Measurements from ENCODE around the gene CFAP61.

CFAP61 gene

DNA sequence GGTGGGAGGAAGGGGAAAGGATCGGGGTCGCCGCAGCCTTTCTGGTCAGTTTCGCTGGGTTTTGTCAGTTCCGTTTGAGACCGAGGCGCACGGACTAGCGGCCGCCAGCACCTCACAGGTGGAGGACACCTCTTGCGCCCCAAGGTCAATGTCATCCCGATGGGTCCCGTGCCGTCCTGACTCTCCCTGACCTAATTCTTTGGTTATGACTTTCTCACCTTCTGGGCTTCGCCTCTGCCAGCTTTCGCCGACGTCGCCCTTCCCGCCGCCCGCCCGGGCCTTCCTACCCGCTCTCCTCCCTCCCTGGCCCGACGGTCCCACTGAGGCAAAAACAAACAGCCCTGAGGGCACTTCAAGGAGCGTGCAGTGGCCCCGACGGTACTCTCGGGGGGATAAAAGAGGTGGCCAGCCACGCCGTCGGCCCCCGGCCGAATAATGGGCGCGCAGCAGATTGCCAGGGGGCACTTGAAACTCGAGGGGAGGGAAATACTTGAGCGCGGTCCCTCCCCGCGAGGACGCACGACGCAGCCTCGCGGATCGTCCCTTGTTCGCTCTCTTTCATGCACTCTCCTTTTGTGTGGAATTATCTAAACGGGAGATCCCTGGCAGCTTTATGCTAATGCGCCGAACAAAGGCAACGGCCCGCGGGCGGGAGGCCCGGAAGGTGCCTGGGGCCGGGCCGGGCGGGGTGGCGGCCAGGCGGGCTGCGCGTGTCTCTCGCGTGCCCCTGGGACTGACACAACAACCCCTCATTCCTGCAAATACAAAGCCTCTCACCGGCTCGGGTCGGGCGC lies 311.7 kb downstream of the CFAP61 start:
- peak; percentile 90 for DNase-seq (ENCODE audit: low read depth, low spot score)

DNA sequence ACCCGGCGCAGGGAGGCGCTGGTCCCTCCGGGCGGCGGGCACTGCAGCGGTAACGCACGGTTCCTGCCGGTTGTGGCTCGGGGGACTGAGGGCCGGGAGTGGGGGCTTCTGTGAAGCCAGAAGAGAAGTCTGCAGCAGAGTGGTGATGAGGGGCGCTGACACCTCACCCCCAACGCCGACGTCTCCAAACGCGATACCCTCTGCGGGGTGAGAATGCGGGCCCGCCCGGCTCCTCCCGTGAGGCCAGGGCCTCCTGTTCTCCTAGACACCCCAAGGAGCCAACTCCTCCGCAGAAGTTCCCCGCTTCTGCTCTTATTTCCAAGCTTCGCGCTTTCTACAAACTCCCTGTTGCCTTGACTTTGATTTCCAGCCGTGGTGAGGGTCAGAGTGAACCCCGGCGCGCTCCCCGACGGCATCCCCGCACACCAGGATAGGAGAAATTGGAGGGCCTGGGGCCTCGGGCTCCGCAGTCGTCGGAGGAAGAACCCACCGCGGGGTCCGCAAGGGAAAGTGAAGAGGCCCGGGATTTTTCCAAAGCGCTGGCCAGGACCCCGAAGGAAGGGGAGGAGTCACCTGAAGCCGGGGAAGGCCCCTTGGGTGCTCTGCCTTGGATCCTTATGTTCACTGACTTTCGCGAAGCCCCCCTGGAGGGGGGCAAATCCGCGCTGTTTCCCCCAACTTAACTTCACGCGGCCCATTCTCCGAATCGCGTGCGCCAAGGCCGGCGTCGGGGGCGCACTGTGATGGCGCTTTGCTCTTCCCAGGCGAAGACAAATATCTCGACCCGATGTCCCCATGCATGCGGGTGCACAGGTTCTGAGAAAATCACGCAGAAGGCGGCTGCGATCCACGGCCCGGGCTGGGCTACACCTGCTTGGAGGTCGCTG lies 312.5 kb downstream of the CFAP61 start:
- no peak for DNase-seq (ENCODE audit: low read depth, low spot score)

DNA sequence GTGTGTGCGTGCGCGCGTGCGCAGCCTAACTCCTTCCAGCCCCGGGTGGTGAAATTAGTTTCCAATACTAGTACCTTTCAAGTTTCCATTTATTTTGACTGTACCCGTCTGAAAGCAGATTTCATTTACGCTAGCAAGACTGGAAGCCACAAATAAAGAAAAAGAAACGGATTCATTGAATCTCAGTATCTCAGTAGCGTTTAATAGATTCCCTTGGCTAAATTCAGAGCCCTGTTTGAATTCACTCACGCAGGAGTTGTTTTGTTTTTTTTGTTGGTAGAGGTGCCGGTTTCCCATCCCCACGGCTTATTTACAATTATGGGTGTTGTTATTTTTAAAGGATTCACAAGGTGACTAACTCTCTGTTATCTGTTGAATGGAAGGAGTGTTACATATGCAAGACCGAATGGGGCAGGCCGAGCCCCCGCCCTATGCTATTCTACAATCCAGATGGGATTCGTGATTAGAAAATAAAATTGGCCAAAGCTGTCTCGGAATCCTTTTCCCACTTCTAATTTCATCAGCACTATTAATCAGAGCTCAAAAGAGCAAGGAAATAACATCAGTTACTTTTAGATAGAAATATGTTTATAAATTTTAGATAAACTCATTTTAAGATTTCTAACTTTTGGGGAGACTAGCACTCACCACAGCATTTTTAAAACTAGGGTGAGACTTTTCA lies 313.3 kb downstream of the CFAP61 start:
- DNase-seq (ENCODE audit: low read depth, low spot score) = no peak

DNA sequence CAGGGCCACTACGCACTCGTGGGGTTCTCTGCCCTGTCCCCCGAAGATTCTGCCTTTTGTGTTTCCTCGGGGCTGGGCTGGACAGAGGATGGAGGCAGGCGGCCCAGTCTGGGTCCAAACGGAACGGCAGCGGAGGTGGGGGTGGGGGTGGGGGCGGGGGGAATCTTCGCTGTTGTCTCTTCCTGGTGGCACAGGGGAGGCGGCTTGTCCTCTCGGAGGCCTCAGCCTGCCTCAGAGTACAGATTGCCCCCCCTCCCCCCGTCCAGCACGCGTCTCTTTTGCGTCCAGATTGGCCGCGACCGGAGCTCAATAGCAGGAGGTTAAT lies 314.2 kb downstream of the CFAP61 start:
- no peak for DNase-seq (ENCODE audit: low read depth, low spot score)

DNA sequence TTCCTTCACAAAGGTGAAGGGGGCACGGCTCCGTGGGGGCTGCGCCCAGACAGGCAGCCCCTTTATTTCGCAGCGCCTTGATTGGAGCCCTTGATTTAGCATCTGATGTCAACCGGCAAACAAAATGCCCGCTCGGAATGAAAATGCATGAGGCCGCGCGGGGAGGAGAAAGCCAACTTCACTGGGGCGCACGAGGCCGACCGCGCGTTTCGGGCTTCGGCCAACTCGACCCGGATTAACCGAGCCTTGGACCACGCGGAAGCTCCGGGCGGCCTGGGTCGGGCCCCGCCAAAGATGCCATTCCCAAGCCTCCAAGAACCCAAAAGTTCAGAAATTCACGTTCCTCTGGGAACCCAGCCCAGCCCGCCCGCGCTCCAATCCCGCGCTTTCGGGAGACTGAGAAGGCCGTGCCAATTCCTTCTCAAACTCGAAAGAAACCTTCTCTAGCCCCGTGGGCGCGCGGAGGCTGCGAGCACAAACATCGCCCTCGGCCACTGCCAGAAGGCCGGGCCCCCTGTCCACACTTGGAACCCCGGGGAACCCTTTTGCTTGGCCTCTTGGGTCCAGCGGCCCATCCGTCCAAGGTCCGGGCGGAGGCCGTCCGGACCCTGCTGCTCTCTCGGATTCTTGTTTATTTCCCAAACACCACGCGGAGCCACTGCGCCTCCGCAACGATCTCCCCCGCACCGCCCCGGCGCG lies 314.7 kb downstream of the CFAP61 start:
- peak; percentile 66 for DNase-seq (ENCODE audit: low read depth, low spot score)

DNA sequence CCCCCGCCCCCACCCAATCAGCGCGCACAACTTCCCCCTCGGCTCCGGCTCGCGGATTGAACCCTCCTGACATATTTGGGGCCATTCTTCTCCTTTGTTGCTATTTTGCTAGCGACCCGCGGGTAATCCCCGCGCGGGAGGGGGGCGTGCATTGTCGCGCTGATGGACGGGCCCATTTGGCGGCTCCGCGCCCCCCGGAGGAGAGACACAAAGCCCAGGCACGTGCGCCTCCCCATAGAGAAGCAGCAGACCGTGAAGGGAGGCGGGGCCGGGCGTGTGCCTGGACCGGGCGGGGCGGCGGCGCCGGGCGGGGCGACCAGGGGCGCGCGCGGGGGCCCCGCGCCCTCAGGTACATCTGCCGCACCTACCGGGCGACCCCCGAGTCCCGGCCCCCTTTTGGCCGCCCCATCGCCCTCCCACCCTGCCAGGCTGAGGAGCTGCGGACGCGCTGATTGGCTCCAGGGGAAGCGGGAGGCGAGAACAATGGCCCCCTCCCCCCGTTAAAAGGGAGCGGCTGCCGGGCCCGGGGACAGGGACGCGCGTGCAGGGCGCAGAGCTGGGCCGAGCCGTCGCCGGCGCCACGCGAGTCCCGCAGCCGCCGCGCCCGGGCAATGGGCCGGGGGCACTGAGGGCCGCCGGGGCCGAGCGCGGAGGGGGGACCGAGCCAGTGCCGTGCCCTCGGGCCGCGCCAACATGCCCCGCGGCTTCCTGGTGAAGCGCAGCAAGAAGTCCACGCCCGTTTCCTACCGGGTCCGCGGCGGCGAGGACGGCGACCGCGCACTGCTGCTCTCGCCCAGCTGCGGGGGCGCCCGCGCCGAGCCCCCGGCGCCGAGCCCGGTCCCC lies 315.5 kb downstream of the CFAP61 start, which contains the start of gene INSM1:
Gene INSM1 (plus strand): TSS at position 530 of the 843 bp plus-strand sequence. CDS start 164 bp downstream, at position 694.
- DNase-seq (ENCODE audit: low read depth, low spot score) = peak; percentile 49

DNA sequence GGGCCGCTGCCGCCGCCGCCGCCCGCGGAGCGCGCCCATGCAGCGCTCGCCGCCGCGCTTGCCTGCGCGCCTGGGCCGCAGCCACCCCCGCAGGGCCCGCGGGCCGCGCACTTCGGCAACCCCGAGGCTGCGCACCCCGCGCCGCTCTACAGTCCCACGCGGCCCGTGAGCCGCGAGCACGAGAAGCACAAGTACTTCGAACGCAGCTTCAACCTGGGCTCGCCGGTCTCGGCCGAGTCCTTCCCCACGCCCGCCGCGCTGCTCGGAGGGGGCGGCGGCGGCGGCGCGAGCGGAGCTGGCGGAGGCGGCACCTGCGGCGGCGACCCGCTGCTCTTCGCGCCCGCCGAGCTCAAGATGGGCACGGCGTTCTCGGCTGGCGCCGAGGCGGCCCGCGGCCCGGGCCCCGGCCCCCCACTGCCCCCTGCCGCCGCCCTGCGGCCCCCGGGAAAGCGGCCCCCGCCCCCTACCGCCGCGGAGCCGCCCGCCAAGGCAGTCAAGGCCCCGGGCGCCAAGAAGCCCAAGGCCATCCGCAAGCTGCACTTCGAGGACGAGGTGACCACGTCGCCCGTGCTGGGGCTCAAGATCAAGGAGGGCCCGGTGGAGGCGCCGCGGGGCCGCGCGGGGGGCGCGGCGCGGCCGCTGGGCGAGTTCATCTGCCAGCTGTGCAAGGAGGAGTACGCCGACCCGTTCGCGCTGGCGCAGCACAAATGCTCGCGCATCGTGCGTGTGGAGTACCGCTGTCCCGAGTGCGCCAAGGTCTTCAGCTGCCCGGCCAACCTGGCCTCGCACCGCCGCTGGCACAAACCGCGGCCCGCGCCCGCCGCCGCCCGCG lies 316.3 kb downstream of the CFAP61 start:
- peak; percentile 24 for DNase-seq (ENCODE audit: low read depth, low spot score)

DNA sequence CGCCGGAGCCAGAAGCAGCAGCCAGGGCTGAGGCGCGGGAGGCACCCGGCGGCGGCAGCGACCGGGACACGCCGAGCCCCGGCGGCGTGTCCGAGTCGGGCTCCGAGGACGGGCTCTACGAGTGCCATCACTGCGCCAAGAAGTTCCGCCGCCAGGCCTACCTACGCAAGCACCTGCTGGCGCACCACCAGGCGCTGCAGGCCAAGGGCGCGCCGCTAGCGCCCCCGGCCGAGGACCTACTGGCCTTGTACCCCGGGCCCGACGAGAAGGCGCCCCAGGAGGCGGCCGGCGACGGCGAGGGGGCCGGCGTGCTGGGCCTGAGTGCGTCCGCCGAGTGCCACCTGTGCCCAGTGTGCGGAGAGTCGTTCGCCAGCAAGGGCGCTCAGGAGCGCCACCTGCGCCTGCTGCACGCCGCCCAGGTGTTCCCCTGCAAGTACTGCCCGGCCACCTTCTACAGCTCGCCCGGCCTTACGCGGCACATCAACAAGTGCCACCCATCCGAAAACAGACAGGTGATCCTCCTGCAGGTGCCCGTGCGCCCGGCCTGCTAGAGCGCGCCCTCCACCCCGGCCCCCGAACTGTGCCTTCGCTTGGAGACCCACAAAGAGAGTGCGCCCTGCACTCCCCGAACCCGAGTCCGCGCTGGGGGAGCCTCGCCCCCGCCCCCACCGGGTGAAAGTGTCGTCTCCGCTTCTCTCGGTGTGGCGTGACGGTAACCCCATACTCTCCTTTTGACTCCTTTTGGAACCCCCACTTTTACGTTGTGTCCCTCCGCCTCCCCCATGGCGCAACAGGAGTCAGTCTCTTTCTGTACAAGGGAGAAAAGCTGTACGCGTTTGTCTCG lies 317.1 kb downstream of the CFAP61 start:
- peak; percentile 63 for DNase-seq (ENCODE audit: low read depth, low spot score)

DNA sequence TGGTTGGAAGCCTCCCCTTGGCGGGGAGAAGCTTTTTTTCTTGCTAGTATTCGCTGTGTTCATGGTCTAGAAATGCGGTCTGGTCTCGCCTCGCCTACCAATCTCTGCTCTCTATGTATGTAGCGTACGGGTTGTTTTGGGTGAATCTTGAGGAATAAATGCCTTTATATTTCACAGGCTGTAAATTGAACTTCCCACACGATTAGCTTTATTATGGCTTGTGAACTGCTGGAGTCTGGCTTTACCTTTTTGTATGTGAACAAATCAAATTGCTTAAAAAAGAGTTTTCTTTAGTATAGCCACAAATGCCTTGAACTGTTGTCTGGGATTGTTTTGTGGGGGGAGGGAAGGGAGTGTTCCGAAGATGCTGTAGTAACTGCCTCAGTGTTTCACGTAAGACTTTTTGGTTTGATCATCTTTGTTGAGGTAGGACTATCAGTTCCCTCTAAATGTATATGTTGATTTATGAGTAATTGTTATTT lies 317.8 kb downstream of the CFAP61 start:
- DNase-seq (ENCODE audit: low read depth, low spot score) = no peak

DNA sequence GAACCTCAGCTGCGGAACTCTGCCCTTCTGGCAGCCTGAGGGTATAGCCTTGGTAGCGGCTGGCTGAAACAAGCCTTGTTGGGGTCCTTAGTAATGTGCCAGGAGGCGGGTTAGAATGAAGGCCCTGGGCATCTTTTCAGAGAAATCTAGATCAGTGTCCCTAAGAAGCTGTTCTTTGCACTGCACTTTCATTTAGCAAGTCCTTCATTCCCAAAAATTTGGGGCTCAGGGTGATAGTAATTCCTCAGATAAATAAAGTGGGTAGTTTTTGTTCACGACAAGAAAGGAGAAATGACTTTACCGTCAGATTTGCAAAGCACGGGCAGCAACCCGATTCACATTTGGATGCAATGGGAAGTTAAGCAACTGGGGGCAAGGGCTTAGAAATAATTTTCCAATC lies 318.8 kb downstream of the CFAP61 start:
- no peak for DNase-seq (ENCODE audit: low read depth, low spot score)

DNA sequence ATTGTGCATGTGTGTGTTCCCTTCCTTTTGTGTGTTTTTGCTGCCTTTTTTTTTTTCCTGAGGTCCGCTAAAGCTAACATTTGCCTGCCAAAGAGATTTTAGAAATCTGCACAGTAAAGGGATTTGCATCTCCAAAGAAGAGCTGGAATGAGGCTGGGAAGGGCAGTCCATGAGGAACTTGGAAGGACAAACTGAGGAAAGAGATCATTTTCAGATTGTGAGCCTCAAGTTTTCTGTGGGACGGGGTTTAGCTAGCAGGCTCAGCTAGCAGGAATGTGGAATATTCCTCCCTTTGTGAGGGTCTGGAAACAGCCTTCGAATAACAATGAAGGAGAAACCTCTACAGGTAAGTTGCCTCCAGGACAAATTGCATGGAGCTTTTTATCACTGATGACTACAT lies 319.3 kb downstream of the CFAP61 start:
- peak; percentile 59 for DNase-seq (ENCODE audit: low read depth, low spot score)

DNA sequence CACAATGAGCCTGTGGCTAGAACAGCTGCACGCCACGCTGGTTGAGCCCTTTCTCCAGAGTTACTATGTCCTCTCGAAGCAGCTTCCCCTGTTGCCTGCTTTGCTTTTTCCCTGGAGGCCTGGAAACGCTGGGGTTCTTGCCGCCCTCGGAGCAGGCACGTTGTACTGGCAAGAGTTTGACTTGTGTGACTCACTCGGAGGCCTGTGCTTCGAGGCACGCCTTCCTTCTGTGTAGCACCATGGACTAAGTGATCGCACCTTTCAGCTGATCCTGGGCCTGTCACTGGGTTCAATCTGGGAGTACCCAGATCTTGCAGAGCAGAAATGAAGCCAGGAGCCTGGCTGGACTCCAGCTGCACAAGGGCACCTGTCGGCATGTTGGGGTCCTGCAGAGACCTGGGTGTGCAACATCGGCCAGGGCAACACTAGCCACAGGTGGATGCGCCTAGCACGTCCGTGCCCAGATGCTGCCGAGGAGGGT lies 320.8 kb downstream of the CFAP61 start:
- peak; percentile 65 for DNase-seq (ENCODE audit: low read depth, low spot score)

DNA sequence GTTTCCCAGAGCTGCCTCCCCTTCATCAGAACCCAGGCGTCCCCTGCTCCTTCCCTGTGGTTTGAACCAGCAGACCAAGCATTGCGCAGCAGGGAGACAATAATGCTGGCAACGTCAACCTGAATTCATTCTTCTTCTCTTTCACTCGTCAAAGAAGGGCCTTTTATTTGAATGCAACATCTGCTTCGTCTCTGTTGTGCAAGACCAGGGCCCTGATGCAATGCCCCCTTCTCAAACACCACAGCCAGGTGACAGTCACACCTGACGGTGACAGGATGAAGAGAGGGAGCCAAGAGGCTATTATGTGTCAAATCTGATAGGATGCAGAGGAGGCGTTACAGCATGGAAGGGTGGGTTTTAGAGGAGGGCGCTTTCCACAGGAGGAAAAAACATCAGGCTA lies 323.5 kb downstream of the CFAP61 start:
- DNase-seq (ENCODE audit: low read depth, low spot score) = no peak

DNA sequence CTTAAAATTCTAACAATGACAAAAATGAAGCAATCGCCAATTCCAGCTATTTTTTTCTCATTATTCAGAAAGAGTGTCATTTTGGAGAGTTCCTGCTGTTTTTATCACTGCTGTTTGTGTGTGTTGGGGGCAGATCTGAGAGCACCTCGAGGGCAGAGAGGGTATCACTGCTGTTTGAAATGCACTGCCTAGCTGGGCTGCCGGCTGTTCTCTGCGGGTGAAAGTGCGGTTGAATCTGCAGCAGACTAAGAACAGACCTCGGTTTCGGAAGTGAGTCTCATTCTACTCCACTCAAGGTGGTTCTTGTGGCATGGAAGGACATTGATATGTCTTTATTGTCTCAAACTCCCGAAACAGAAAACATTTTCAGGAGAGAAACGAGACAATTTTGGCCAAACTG lies 333.9 kb downstream of the CFAP61 start:
- no peak for DNase-seq (ENCODE audit: low read depth, low spot score)

DNA sequence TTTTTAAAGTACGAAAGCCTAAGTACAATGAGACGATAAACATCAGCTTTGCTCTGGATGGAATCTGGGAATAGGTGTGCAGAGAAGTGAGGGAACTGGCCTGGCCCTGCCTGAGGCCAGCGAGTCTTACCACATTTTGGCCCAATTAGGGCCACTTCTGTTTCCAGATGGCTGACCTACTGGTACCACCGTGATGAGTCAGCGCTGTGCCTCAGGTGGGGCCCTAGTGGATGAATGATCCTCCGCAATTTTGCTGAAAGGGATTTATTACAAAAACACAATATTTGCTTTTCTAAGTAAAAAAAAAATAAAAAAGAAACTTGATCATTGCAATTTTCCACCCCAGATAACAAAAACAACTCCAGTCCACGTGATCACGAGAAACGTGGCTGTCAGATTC lies 338.1 kb downstream of the CFAP61 start:
- DNase-seq (ENCODE audit: low read depth, low spot score) = no peak

DNA sequence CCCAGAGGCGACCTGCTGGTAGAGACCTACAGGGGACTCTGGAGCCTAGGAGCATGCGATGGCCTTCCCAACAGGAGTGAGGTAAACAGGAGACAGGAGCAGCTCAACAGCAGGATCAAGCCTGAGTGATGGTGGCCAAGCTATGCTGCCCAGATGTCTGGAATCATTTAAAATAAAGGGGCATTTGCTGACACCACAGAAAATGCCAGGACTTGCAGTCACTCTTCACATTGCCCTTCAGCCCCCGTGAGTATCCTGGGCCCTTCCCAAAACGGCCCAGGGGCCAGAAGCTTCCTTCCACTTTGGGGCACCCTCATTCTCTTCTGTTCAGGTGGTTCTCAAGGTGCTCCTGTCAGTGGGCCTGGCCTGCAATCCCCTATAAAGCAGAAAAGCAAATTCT lies 338.8 kb downstream of the CFAP61 start:
- no peak for DNase-seq (ENCODE audit: low read depth, low spot score)

DNA sequence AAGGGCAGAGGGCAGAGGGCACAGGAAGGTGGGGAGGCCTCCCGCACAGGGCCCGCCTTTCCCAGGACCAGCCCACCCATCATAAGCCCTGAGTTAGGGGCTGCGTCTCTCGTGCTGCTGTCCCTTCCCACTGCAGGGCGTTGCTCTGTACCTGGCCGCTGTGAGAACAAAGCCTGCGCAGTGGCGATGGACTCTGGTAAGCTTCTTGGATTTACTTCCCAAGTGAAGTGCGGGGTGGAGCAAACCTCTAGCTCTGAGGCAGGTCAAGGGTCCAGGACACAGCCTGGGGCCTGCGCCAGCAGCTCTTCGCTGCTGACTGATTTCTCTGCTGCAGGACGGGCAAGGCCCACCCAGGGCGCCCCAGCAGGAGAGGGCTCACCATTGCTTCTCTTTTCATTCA lies 339.4 kb downstream of the CFAP61 start:
- DNase-seq (ENCODE audit: low read depth, low spot score) = no peak
